ENCODE results near the gene ALG9.

ALG9 gene

DNA sequence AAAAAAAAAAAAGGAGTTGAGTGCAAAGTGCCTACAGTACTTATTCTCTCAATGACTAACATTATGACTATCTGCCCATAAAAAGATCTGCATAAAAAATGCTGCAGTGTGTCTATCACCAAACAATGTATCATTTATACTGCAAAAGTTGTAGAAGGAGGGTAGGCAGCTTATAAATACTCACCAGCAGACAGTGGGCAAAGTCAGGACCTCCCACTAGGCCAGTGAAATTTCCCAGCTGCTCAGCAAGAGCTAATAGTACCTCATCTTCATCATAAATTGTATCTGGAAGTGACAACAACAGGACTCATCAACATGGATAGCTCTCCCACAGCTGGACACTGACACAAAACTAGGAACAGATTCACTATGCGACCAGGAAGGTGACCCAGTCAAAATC lies 106.8 kb downstream of the ALG9 start:
- DNase-seq: no peak

DNA sequence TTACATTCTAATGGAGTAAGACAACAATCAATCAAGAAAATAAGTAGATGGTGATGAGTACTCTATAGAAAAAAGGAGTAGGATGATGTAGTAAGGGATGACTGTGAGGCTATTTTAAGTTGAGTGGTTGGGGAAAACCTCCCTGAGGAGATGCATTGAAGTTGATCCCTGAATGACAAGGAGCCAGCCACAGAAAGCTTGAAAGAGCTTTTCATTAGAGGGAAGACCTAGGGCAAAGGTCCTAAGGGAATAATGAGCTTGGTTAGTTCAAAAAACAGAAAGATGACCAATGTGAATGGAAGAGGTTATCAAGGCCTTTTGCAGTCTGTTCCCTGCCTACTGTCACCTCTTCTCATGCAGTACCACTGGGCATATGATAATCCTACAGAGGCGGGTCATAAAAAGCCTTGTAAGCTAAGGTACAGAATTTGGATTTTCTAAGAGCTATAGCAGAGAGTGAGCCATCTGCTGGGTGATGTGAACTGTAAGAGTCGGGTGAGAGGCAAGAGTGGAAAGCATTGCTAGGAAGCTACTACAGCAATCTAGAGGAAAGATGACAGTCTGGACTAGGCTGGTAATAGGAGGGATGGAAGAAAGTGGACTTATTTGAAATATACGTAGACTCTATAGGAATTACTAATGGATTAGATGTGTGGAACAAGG lies 108.3 kb downstream of the ALG9 start:
- DNase-seq: no peak

DNA sequence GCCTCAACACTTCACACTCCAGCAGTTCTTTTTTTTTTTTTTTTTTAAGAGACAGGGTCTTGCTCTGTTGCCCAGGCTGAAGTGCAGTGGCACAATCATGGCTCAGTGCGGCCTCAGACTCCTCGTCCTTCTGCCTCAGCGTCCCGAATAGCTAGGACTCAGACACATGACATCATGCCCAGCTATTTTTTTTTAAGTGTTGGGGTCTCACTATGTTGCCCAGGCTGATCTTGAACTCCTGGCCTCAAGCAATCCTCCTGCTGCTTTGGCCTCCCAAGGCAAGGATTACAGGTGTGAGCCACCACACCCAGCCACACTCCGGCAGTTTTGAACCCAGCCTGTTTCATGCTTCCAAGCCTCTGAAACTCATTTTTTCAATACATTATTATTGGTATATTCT lies 108.9 kb downstream of the ALG9 start:
- no peak for DNase-seq

DNA sequence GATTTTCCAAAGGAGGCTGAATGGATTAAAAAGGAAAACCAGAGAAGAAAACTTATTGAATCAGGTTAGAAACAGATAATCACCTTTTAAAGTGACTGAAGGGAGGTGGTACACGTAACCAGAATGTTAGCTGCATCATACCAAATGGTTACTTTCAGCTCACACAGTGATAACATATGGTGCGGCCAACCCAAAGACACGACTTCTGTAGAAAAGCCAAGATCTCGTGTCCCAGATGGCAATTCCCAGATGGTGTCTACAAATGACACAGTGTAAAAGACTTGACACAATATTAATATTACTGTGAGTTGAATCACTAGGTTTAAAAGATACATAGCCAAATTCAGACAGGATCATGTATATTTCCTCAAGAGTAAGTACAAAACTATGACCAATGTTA lies 110.3 kb downstream of the ALG9 start:
- no peak for DNase-seq

DNA sequence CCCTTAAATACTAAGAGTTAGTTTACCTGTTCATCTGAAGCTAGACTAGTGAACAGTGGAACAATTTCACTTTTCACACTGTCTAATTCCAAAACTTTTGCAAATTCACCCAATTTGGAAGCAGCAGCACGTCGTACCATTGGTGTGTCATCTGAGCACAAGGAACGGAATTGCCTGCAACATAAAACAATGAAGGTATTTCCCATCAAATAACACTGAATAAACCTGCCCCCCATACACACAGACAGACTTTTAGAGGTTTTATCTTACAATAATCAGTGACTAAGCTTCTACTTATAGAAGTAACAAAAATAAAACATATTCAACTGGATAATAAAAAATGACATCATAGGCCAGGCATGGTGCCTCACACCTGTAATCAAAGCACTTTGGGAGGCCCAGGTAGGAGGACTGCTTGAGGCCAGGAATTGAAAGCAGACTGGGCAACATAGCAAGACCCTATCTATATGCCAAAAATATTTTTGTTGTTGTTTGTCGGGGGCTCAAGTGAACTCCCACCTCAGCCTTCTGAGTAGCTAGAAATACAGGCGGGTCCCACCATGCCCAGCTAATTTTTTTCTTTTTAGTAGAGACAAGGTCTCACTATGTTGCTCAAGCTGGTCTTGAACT lies 111.5 kb downstream of the ALG9 start:
- DNase-seq: no peak

DNA sequence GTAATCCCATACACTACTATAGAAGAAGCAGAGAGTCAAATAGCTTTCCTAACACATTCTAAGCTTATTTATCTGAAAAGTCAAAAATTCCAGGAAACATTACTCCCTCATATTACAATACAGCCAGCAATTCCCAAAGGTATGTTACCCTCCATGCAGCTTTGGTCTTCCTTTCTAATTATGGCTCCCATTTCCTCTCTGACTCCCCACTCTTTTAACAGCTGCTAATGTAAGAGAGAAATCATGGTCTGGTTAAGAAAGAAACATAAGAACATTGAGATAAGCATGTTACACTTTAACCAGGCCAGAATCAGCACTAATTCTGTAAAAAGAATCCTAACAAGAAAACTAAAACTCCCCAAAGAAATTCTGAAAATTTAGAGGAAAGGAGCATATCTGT lies 112.0 kb downstream of the ALG9 start:
- no peak for DNase-seq

DNA sequence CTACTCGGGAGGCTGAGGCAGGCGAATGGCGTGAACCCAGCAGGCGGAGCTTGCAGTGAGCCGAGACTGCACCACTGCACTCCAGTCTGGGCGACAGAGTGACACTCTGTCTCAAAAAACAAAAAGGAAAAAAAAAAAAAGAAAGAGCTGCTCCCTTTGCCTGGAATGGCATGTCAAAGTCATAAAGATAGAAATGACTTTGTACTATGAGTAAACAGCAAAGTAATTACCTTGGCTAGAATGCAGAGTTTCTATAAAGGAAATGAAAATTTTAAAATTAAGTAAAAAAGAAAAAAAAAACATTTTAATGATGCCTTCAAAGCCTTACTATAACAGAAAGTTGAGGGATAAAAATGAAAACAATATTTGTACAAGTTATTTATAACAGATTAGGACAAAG lies 115.3 kb downstream of the ALG9 start:
- no peak for DNase-seq

DNA sequence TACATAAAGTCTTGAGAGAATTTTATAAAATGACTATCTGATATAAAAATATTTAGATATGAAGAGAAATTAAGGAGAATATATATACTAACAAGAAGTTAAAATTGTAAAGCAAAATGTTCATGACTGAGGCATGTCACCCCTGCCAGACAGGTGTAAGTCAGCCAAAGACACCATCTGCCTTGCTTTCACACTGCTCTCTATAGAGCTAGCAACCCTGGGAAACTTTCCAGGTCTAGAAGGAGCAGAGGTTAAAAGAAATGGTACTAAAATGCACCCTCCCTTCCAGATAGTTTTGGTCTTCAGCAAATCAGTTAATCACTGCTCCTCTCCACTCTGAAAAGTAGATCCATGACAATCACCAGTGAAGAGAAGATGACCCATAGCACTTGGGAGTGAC lies 121.7 kb downstream of the ALG9 start:
- no peak for DNase-seq

DNA sequence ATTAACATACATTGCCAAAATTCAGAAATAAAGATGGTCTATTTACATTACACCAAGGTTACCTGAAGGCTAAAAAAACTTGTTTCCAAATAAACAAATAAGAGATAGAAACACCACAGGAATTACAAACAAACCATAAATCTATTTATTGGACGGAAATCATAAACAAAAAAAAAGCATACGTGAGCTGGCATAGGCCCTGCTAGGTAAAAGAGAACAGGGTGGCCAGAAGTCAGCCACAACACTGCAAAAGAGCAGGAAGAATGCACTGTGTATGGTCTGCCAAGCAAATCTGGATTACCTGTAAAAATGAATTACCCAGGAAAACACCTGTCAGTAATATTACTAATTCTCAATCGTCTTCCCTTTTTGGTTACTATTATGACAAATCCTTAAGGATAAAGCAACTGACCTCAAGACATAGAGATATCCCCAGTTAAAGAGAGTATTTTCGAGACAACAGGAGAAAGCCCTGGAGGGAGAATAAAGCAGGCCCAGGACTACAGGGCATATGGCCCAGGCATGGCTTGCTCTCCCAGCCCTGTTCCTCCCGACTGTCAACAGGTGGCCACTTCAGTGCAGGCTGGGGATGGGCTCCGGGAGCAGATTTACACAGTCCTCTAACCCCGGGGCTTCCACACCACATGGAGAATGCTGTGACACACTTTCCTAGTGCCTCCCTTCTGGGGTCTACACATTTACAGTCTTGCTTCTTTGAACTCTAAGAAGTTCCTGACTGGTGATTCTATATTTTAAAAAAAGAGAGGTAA lies 123.2 kb downstream of the ALG9 start:
- no peak for DNase-seq

DNA sequence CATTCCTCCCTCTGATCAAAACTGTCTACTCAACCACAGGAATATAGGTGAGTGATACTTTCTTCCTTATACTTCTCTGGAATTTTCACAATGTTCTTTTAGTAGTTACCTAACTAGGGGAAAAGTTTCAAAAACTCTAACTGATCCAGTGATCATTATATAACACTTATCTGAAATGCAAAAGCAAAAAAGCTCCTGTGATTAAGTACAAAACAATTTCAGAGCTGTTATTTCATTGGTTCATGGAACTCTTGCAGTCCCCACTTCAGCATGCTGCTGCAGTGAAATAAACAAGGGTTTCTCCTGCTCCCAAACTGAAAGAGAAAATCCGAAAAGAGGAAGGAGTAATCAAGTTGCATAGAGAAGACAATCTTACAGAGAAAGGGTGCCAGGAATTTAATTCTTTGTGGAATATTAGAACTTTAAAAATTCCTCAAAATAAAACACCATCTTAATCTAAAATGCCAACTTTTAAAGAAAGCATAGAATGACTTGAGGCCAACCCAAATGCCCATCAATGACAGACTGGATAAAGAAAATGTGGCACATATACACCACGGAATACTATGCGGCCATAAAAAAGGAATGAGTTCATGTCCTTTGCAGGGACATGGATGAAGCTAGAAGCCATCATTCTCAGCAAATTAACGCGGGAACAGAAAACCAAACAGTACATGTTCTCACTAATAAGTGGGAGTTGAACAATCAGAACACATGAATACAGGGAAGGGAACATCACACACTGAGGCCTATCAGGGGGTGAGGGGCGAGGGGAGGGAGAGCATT lies 125.5 kb downstream of the ALG9 start:
- DNase-seq: no peak

DNA sequence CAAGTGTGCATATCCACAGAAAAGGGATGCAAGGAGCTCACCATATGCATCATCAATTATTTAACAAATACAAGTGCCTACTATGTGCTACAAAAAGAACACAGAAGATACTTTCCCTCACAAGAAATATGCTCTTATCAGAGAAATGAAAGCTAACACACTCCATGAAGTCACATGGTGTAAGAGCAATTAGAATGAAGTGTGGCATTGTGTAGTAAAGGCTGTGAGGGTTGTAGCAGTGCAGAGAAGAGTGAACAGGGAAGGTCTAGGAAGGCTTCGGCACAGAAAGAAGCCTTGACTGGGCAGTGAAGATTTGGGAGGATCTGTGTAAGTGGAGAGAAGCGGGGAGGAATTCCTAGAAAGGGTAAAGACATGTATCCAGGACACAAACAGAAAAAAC lies 127.7 kb downstream of the ALG9 start:
- DNase-seq: no peak

DNA sequence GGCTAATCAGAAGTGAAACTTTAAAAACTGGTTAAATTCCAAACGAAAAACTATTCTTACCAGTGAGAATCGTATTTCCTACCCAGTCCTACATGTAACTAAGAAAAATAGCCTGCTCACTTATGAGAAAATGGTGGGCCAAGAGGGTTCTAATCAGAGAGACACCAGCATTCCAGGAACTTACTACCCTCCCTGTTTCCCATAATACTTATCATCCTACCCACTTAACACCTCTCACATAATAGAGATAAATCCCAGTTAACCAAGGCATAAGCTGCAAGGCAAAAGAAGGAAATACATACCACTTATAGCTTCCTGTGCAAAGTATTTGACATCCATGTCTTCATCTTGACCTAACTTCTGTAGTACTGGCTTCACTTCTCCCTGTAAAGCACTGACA lies 129.6 kb downstream of the ALG9 start:
- DNase-seq: no peak

DNA sequence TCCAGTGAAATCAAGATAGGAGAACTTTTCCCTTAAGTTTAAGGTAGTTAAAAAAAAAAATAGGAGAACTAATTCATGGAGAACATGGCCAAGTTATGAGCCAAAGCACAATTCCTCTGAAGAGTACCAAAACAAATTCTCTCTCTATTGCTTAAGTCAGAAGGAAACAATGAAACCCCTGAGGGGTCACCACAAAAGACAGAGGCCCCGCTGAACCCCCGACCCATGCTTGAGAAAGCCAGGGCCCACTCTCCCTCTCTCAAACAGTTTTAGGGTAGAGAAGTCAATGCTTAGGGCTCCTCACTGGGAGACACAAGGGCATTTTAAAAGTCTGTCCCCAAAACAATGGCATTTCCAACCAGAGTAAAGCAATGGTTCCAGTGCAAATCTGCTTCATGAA lies 132.1 kb downstream of the ALG9 start:
- DNase-seq: no peak

DNA sequence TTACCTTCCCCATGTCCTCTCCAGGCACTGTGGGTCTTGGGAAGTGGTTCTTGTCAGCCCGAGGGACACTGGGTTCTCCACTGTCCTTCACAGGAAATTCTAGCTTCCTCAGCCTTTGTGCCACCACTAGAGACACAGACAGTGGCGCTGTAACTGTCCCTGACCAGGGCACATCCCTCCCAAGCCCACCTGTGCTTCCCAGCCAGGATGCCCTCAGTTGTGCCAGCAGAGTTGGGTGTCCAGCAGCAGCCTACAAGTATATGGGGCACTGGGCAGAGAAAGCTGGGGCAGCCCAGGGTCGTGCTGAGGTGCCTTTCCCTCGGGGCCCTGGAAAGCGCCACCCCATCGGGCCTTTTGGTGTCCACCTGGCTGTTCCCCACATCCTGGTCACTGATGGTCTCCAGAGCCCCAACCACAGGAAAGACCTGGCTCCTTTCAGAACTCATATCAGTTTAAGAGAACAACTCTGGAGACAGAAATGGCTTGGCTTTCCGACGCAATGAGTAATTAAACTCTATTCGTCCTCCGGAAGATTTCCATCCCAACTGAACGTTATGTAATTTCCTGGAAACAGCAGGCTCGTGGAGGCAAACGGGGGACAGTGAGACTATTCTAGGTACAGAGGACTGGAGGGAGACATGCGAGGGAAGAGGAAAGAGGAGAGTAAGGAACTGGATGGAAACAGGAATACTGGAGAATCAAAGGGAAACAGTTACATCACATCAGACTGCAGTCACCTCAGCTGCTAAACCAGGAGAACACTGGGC lies 133.8 kb downstream of the ALG9 start:
- DNase-seq: no peak

DNA sequence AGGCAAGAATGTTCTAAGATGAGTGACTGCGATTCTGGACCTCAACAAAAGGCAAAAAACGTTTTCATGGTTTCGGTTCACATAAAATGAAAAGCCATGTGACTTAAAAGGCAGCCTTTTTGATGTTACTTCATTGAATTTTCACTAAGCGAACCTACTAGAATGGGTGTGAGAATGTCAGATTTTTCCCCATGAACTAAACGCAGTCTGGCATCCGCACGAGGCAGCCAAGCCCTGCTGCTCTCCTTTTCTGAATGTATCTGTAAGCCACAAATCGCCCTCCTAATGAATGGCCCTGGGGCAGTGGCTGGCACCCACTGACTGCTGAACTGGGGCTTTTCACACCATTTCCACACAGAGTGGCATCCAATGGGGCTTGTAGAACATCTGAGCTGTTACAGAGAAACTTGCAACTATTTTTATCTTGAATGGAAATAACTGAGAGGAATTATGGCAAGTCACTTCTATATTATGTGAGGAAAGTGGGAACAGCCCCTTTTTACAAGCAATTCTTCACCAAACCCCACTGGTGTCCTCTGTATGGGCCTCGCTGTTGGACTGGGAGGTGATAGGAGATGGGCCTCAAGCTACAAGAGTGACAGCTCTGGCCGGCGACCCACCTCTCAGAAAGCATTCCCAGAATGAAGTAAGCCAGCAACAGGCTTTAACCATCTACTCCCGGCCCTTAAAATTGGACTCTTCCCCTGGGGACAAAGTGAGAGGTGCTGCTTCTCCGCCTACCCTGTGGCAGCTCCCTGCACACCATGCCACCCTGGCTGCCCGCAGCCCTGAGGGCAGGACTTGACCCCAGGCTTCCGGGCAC lies 134.5 kb downstream of the ALG9 start:
- no peak for DNase-seq

Measured in T-helper 2 cell (primary cell).